Pancreas (tissue), 10 donors: ENCODE results near the gene SUN1. TPM values are rescaled to one million over a fixed set of nuclear protein-coding genes. Genes with fewer than 3 reads are reported as not detected.
A peak's percentile ranks its signal among the peaks of the same experiment; 100 is the strongest.

Experiments used
- ATAC-seq, 4 donors: fragments of 200-7000 bp; cut with Tn5 transposase; one replicate each; pipeline versions ENCODE4 v1.8.0 to v1.9.1; 2020; ENCODE audit warnings: mild to moderate bottlenecking in 4 of 4, moderate library complexity in 4 of 4
- DNase-seq, 6 donors: peaks; one replicate each; pipeline ENCODE4 v3.0.0-alpha.2; 2020
- FAIRE-seq: peaks from 2 replicates; lab custom pipeline; 2012; peaks lifted over from hg19 to GRCh38; lab: Jason Lieb, UNC
- H3K27ac ChIP-seq, 4 donors: fragments of 200-600 bp; sonication (generic); 1 replicate in 3 of 4; 2 replicates in 1 of 4; pipeline versions ENCODE4 v1.5.0 to v1.8.0; 2020
- H3K27me3 ChIP-seq, 4 donors: fragments of 200-600 bp; one replicate each; pipeline ENCODE4 v1.8.0; 2021
- H3K36me3 ChIP-seq, 3 donors: fragments of 200-600 bp; sonication (generic) in 1 of 3; one replicate each; pipeline versions ENCODE4 v1.5.0 to v1.8.0; 2020 to 2021
- H3K4me1 ChIP-seq, 3 donors: fragments of 200-600 bp; one replicate each; pipeline ENCODE4 v1.8.0; 2021
- H3K4me3 ChIP-seq, 4 donors: fragments of 200-600 bp; sonication (generic) in 2 of 4; one replicate each; pipeline versions ENCODE4 v1.5.0 to v1.8.0; 2020 to 2021
- H3K9me3 ChIP-seq, 4 donors: fragments of 200-600 bp; one replicate each; pipeline ENCODE4 v1.8.0; 2021
- CTCF ChIP-seq, 4 donors: fragments of 200-600 bp; sonication (generic) in 3 of 4; IDR thresholded peaks; one replicate each; pipeline versions ENCODE4 v1.5.0 to v1.8.0; 2021; ENCODE audit warnings: antibody characterized with exemption in 4 of 4
- WGBS, 2 donors: extraction: QIAGEN DNeasy Blood & Tissue Kit; methylation state at CpG; one replicate each; pipeline ENCODE4 v1.1.7; 2013; 5-methylcytosine and 5-hydroxymethylcytosine counted together
- intact Hi-C, 3 donors: fragments of 100-400 bp; cut with DNase I; formaldehyde crosslinking; loops; one replicate each; pipeline versions ENCODE4 v1.11.1 to v1.14.2; 2022
- polyA plus RNA-seq, 2 donors: library from polyadenylated mRNA; stranded (reverse); fragments of 200-250 nt; gene quantifications; one replicate each; pipeline ENCODE4 v1.2.3, GENCODE V29; 2013
- total RNA-seq, 6 donors: library from RNA; stranded (reverse); fragmentation: NEBNext Ultra II Directional in 4 of 6; extraction: Animal tissue kit (Norgen Biotek cat#: 25700) in 4 of 6; gene quantifications; one replicate each; pipeline versions ENCODE4 v1.2.1 to v1.2.4, GENCODE V29; 2021 to 2023
- donor health status: healthy with polysubstance abuse.
- donor health status: DM: no; HTN: no; CAD: no; lungs with moderate emphysema.
- donor health status: DM: no; HTN: no; CAD: no.
- donor health status: control.
- donor health status: control.
- donor health status: Bipolar disorder and iron deficiency.
- donor health status: DM: yes; HTN: yes; CAD: no.
- donor health status: DM: no; HTN: no; CAD: no.
- donor health status: DM: no; HTN: no; CAD: no.
- donor health status: DM: yes; HTN: yes; CAD: no.

Gene SUN1
- total and polyA plus RNA-seq, 8 donors: 42.6 to 93.2 (median 55.9) TPM

DNA sequence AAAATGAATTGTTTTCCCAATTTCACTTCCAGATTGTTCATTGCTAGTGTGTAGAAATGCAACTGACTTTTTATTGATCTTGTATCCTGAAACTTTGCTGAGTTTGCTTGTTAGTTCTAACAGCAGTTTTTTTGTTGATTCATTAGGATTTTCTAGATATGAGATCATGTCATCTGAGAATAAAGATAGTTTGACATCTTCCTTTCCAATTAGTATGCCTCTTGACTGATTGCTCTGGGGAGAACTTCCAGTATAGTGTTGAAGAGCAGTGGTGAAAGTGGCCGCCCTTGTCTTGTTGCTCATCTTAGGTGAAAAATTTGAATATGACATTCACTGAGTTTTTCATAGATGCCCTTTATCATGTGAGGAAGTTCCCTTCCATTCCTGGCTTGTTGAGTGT, 11.9 kb upstream of the SUN1 start:
- FAIRE-seq: no peak
- no peak for DNase-seq
- Histone ChIP-seq H3K4me3 (no peak overlapping the region), H3K27me3 (no peaks in the 10 kb centered on the region), H3K9me3 (no peaks in the 10 kb centered on the region), H3K4me1 (peaks cover 8 to 31% (median 11%) of the 10 kb centered on the region in 3 donors), H3K36me3 (no peaks in the 10 kb centered on the region), H3K27ac (no peak overlapping the region)
- WGBS, 2 donors: 94 to 95% methylated on average over 1 of the region's 1 CpG
- intact Hi-C loops: no loop called here
- no peak for ATAC-seq
- TF ChIP-seq CTCF (IDR thresholded peaks at IDR 0.05): no peak

DNA sequence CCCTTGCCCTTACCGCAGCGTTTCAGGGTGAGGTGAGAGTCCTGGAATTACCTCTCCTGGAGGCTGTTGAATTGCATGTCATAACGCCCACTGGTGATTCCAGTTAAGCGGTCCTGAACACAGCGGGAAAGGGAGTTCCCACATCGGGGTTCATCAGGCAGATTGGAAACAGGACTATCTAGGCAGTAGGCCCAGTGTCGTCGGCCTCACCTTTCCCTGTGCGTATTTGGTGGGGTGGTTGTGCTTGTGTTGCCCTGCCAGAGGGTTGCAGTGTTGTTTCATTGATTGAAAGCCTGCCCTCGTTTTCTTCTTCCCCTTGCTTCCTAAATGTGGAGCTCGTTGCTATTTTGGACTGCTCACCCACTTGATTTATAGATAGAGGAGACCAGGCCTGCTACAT, 10.6 kb upstream of the SUN1 start:
- Histone ChIP-seq H3K4me1 (peaks cover 8 to 31% (median 11%) of the 10 kb centered on the region in 3 donors), H3K27me3 (no peaks in the 10 kb centered on the region), H3K36me3 (no peaks in the 10 kb centered on the region), H3K27ac (peak overlapping the region in 1 of 4 donors; percentile 3), H3K4me3 (no peak overlapping the region), H3K9me3 (no peaks in the 10 kb centered on the region)
- no peak for FAIRE-seq
- DNase-seq: peak in 1 of 6 donors; percentile 19
- ATAC-seq: no peak
- intact Hi-C loops: no loop called here
- no peak for TF ChIP-seq CTCF (IDR thresholded peaks at IDR 0.05)
- 72 to 73% methylated on average over 11 of the region's 11 CpGs for WGBS, 2 donors

- 72 to 76% methylated on average over 32 of the region's 32 CpGs for WGBS, 2 donors
These were observed 9.5 kb upstream of the SUN1 start for GRCh38 chr7:822692-823276.

GRCh38 chr7:823649-824048, 8.6 kb upstream of the SUN1 start:
- WGBS, 2 donors: 40 to 61% methylated on average over 8 of the region's 8 CpGs
- FAIRE-seq: no peak
- Histone ChIP-seq H3K9me3 (no peaks in the 10 kb centered on the region), H3K4me1 (peaks cover 6 to 24% (median 8%) of the 10 kb centered on the region in 3 donors), H3K4me3 (no peak overlapping the region), H3K27me3 (no peaks in the 10 kb centered on the region), H3K27ac (peak overlapping the region in 2 of 4 donors; percentile 37 to 43), H3K36me3 (no peaks in the 10 kb centered on the region)
- peak; percentile 44 to 68 (median 57) for ATAC-seq
- no peak for TF ChIP-seq CTCF (IDR thresholded peaks at IDR 0.05)
- intact Hi-C loops: no loop called here
- peak in 1 of 6 donors; percentile 38 for DNase-seq

More at GRCh38 chr7:822692-823276, 9.5 kb upstream of the SUN1 start:
- intact Hi-C loops: no loop called here
- Histone ChIP-seq H3K27me3 (no peaks in the 10 kb centered on the region), H3K4me3 (no peak overlapping the region), H3K36me3 (no peaks in the 10 kb centered on the region), H3K9me3 (no peaks in the 10 kb centered on the region), H3K4me1 (peaks cover 8 to 28% (median 10%) of the 10 kb centered on the region in 3 donors), H3K27ac (peak overlapping the region in 1 of 4 donors; percentile 43)
- ATAC-seq (peak; percentile 47 to 77 (median 54)), FAIRE-seq (no peak), DNase-seq (peak in 2 of 6 donors; percentile 31 to 50)
- TF ChIP-seq CTCF (IDR thresholded peaks at IDR 0.05): no peak

DNA sequence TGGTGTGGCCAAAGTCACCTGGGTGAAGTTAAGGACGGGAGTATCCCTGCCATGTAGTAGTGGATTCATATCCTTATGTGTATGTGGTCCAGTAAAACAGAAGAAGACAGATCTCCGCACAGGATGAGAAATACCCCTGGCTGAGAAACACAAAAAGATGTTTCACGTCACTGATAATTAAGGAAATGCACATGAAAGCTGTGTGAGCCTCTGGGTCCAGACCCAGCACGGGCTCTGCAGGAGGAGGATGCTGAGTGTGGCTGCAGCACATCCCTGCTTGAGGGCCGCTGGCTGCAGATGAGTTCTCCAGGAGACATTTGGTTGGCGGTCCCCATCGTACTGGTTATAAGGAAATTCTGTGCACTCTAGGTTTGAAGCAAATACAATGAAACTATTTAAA, 8.2 kb upstream of the SUN1 start:
- no peak for FAIRE-seq
- Histone ChIP-seq H3K36me3 (no peaks in the 10 kb centered on the region), H3K4me3 (no peak overlapping the region), H3K4me1 (peaks cover 6 to 24% (median 8%) of the 10 kb centered on the region in 3 donors), H3K27me3 (no peaks in the 10 kb centered on the region), H3K27ac (peak overlapping the region in 2 of 4 donors; percentile 37 to 43), H3K9me3 (no peaks in the 10 kb centered on the region)
- WGBS, 2 donors: 86 to 87% methylated on average over 7 of the region's 7 CpGs
- no peak for TF ChIP-seq CTCF (IDR thresholded peaks at IDR 0.05)
- ATAC-seq: no peak
- peak in 1 of 6 donors; percentile 20 for DNase-seq
- intact Hi-C loops: no loop called here
